Naive thymus-derived CD8-positive, alpha-beta T cell (primary cell): ENCODE measurements around the gene EFHD1. TPM values are rescaled to one million over a fixed set of nuclear protein-coding genes. Genes with fewer than 3 reads are reported as not detected.
A peak's percentile ranks its signal among the peaks of the same experiment; 100 is the strongest.

Experiments used
- ATAC-seq, 2 donors: fragments of 150-1000 bp; cut with Tn5 transposase in 1 of 2; sonication (Bioruptor Pico), chemical (Tn5 transposase) in 1 of 2; 1 replicate in 1 of 2; 2 replicates in 1 of 2; pipeline ENCODE4 v1.10.0; 2021; ENCODE audit warnings: mild to moderate bottlenecking in 2 of 2, moderate library complexity in 2 of 2
- POLR2A ChIA-PET: fragments of 350-600 bp; sonication (Branson Sonifier 250); formaldehyde crosslinking; loops from one replicate; lab custom pipeline; 2021; ENCODE audit warnings: antibody characterized with exemption; lab: Charles Lee
- DNase-seq, 10 donors: peaks; one replicate each; pipeline versions ENCODE4 v3.0.0 to v3.0.0-alpha.2; 2020 to 2022
- H3K27ac Mint-ChIP-seq, 10 donors: one replicate each; pipeline ENCODE4 v1.8.0; 2020 to 2022; ENCODE audit warnings: mild to moderate bottlenecking in 10 of 10, mixed read lengths in 10 of 10, moderate library complexity in 4 of 10, inconsistent platforms in 1 of 10
- H3K27me3 Mint-ChIP-seq, 5 donors: one replicate each; pipeline ENCODE4 v1.8.0; 2021 to 2022; ENCODE audit warnings: mixed read lengths in 5 of 5
- H3K36me3 Mint-ChIP-seq, 3 donors: one replicate each; pipeline ENCODE4 v1.8.0; 2020 to 2022; ENCODE audit warnings: mixed read lengths in 3 of 3, mild to moderate bottlenecking in 2 of 3, inconsistent platforms in 1 of 3
- H3K4me1 Mint-ChIP-seq, 4 donors: one replicate each; pipeline ENCODE4 v1.8.0; 2021 to 2022; ENCODE audit warnings: mixed read lengths in 4 of 4
- H3K4me3 Mint-ChIP-seq, 10 donors: one replicate each; pipeline ENCODE4 v1.8.0; 2020 to 2022; ENCODE audit warnings: mild to moderate bottlenecking in 10 of 10, mixed read lengths in 10 of 10, moderate library complexity in 6 of 10, inconsistent platforms in 1 of 10
- H3K9me3 Mint-ChIP-seq, 9 donors: one replicate each; pipeline ENCODE4 v1.8.0; 2020 to 2022; ENCODE audit warnings: mixed read lengths in 9 of 9, mild to moderate bottlenecking in 3 of 9, inconsistent platforms in 1 of 9, moderate library complexity in 1 of 9
- polyA plus RNA-seq, 3 donors: library from polyadenylated mRNA; unstranded; fragments of 300-500 nt; fragmentation: Illumina TruSeq; gene quantifications; one replicate each; pipeline ENCODE4 v1.2.3, GENCODE V29; 2021
- total RNA-seq, 8 experiments: library from RNA in 2 of 8; stranded (reverse) in 2 of 8; gene quantifications; one replicate each; pipeline ENCODE4 v1.2.3 and lab custom pipeline; 2021 to 2026

EFHD1 gene
- total and polyA plus RNA-seq, 5 experiments from 2014 or later, result 2.5 to 6.9 (median 4.3) TPM

- Mint-ChIP-seq H3K4me1 (peaks cover 0 to 6% (median 2%) of the 10 kb centered on the region in 4 donors), H3K36me3 (peaks cover 0 to 6% (median 0%) of the 10 kb centered on the region in 3 donors), H3K4me3 (no peak overlapping the region), H3K27me3 (peaks cover 10 to 41% (median 36%) of the 10 kb centered on the region in 5 donors), H3K27ac (no peak overlapping the region), H3K9me3 (peaks cover 0 to 2% (median 0%) of the 10 kb centered on the region in 9 donors)
- DNase-seq (no peak), ATAC-seq (no peak)
- POLR2A ChIA-PET, result no interaction called here
These were observed 4.6 kb downstream of the EFHD1 start for GRCh38 chr2:232637866-232638583.

GRCh38 chr2:232641153-232641848 lies 7.9 kb downstream of the EFHD1 start:
- H3K27ac Mint-ChIP-seq, result no peak overlapping the region

GRCh38 chr2:232643147-232643425 lies 9.7 kb downstream of the EFHD1 start:
- no peak for ATAC-seq
- DNase-seq, result no peak
- Mint-ChIP-seq H3K36me3 (no peaks in the 10 kb centered on the region), H3K9me3 (no peaks in the 10 kb centered on the region), H3K27me3 (peaks cover 0 to 32% (median 21%) of the 10 kb centered on the region in 5 donors), H3K27ac (no peak overlapping the region), H3K4me1 (no peaks in the 10 kb centered on the region), H3K4me3 (no peak overlapping the region)
- POLR2A ChIA-PET, result no interaction called here

More at GRCh38 chr2:232641153-232641848, 7.9 kb downstream of the EFHD1 start:
- no peak for DNase-seq
- H3K4me1 Mint-ChIP-seq, result peaks cover 0 to 2% (median 0%) of the 10 kb centered on the region in 4 donors
- ATAC-seq, result no peak
- H3K27me3 Mint-ChIP-seq, result peaks cover 3 to 39% (median 24%) of the 10 kb centered on the region in 5 donors
- no peak overlapping the region for H3K4me3 Mint-ChIP-seq
- H3K9me3 Mint-ChIP-seq, result no peaks in the 10 kb centered on the region
- POLR2A ChIA-PET, result no interaction called here
- no peaks in the 10 kb centered on the region for H3K36me3 Mint-ChIP-seq

GRCh38 chr2:232643813-232644347 lies 10.5 kb downstream of the EFHD1 start:
- Mint-ChIP-seq H3K4me1 (no peaks in the 10 kb centered on the region), H3K36me3 (no peaks in the 10 kb centered on the region), H3K9me3 (no peaks in the 10 kb centered on the region), H3K27ac (peak overlapping the region in 2 of 10 donors; percentile 29 to 52), H3K27me3 (peaks cover 0 to 27% (median 14%) of the 10 kb centered on the region in 5 donors), H3K4me3 (no peak overlapping the region)
- POLR2A ChIA-PET, result no interaction called here
- DNase-seq (no peak), ATAC-seq (no peak)

GRCh38 chr2:232645061-232645460 lies 11.7 kb downstream of the EFHD1 start:
- H3K4me3 Mint-ChIP-seq, result no peak overlapping the region
- POLR2A ChIA-PET, result no interaction called here
- H3K36me3 Mint-ChIP-seq, result no peaks in the 10 kb centered on the region
- H3K4me1 Mint-ChIP-seq, result no peaks in the 10 kb centered on the region
- DNase-seq (no peak), ATAC-seq (no peak)
- peaks cover 0 to 18% (median 8%) of the 10 kb centered on the region in 5 donors for H3K27me3 Mint-ChIP-seq
- H3K27ac Mint-ChIP-seq, result no peak overlapping the region
- no peaks in the 10 kb centered on the region for H3K9me3 Mint-ChIP-seq

GRCh38 chr2:232646726-232647125 lies 13.3 kb downstream of the EFHD1 start:
- POLR2A ChIA-PET, result interaction anchor here (0.9 kb wide), 1 partner anchor 10 kb away, joined by 3 read pairs; no protein-coding TSS in a partner anchor
- Mint-ChIP-seq H3K27me3 (peaks cover 0 to 10% (median 4%) of the 10 kb centered on the region in 5 donors), H3K9me3 (no peaks in the 10 kb centered on the region), H3K27ac (no peak overlapping the region), H3K4me3 (no peak overlapping the region), H3K4me1 (no peaks in the 10 kb centered on the region), H3K36me3 (no peaks in the 10 kb centered on the region)
- no peak for DNase-seq
- ATAC-seq, result no peak

GRCh38 chr2:232647261-232647660 lies 13.9 kb downstream of the EFHD1 start:
- Mint-ChIP-seq H3K4me1 (no peaks in the 10 kb centered on the region), H3K36me3 (no peaks in the 10 kb centered on the region), H3K4me3 (no peak overlapping the region), H3K9me3 (no peaks in the 10 kb centered on the region), H3K27ac (no peak overlapping the region), H3K27me3 (peaks cover 0 to 10% (median 3%) of the 10 kb centered on the region in 5 donors)
- ATAC-seq (no peak), DNase-seq (no peak)
- POLR2A ChIA-PET, result interaction anchor here (0.9 kb wide), 1 partner anchor 10 kb away, joined by 3 read pairs; no protein-coding TSS in a partner anchor

- ATAC-seq, result no peak
- H3K27me3 Mint-ChIP-seq, result peaks cover 0 to 10% (median 2%) of the 10 kb centered on the region in 5 donors
- H3K9me3 Mint-ChIP-seq, result no peaks in the 10 kb centered on the region
- no peak overlapping the region for H3K27ac Mint-ChIP-seq
- no peaks in the 10 kb centered on the region for H3K4me1 Mint-ChIP-seq
- H3K4me3 Mint-ChIP-seq, result no peak overlapping the region
- no peaks in the 10 kb centered on the region for H3K36me3 Mint-ChIP-seq
- POLR2A ChIA-PET, result no interaction called here
- DNase-seq, result no peak
These were observed 15.6 kb downstream of the EFHD1 start for GRCh38 chr2:232649033-232649432.

- H3K4me3 Mint-ChIP-seq, result no peak overlapping the region
- H3K27me3 Mint-ChIP-seq, result peaks cover 0 to 9% (median 1%) of the 10 kb centered on the region in 5 donors
- no peaks in the 10 kb centered on the region for H3K4me1 Mint-ChIP-seq
- ATAC-seq, result no peak
- no peaks in the 10 kb centered on the region for H3K9me3 Mint-ChIP-seq
- no peak for DNase-seq
- no peak overlapping the region for H3K27ac Mint-ChIP-seq
- no peaks in the 10 kb centered on the region for H3K36me3 Mint-ChIP-seq
- POLR2A ChIA-PET, result no interaction called here
These were observed 19.1 kb downstream of the EFHD1 start for GRCh38 chr2:232652505-232652851.

- Mint-ChIP-seq H3K27me3 (peaks cover 0 to 2% (median 0%) of the 10 kb centered on the region in 5 donors), H3K27ac (no peak overlapping the region), H3K4me3 (no peak overlapping the region), H3K9me3 (no peaks in the 10 kb centered on the region), H3K36me3 (no peaks in the 10 kb centered on the region), H3K4me1 (peaks cover 0 to 4% (median 0%) of the 10 kb centered on the region in 4 donors)
- no peak for DNase-seq
- ATAC-seq, result no peak
- POLR2A ChIA-PET, result interaction anchor here (0.7 kb wide), 1 partner anchor 45 kb away, joined by 5 read pairs; no protein-coding TSS in a partner anchor
These were observed 20.0 kb downstream of the EFHD1 start for GRCh38 chr2:232653441-232653840.

- H3K27ac Mint-ChIP-seq, result peak overlapping the region in 2 of 10 donors; percentile 27 to 70
- H3K27me3 Mint-ChIP-seq, result peaks cover 0 to 4% (median 0%) of the 10 kb centered on the region in 5 donors
- DNase-seq (no peak), ATAC-seq (no peak)
- H3K4me1 Mint-ChIP-seq, result peaks cover 0 to 4% (median 0%) of the 10 kb centered on the region in 4 donors
- no peaks in the 10 kb centered on the region for H3K36me3 Mint-ChIP-seq
- H3K9me3 Mint-ChIP-seq, result no peaks in the 10 kb centered on the region
- no peak overlapping the region for H3K4me3 Mint-ChIP-seq
- POLR2A ChIA-PET, result no interaction called here
These were observed 22.0 kb downstream of the EFHD1 start for GRCh38 chr2:232655392-232655791.

- ATAC-seq (no peak), DNase-seq (no peak)
- peaks cover 0 to 2% (median 0%) of the 10 kb centered on the region in 9 donors for H3K9me3 Mint-ChIP-seq
- peaks cover 0 to 4% (median 0%) of the 10 kb centered on the region in 4 donors for H3K4me1 Mint-ChIP-seq
- H3K36me3 Mint-ChIP-seq, result no peaks in the 10 kb centered on the region
- H3K27ac Mint-ChIP-seq, result no peak overlapping the region
- POLR2A ChIA-PET, result no interaction called here
- H3K4me3 Mint-ChIP-seq, result no peak overlapping the region
- H3K27me3 Mint-ChIP-seq, result peaks cover 0 to 4% (median 4%) of the 10 kb centered on the region in 5 donors
These were observed 24.9 kb downstream of the EFHD1 start for GRCh38 chr2:232658217-232658785.

- ATAC-seq (no peak), DNase-seq (no peak)
- H3K4me1 Mint-ChIP-seq, result peaks cover 0 to 4% (median 0%) of the 10 kb centered on the region in 4 donors
- H3K4me3 Mint-ChIP-seq, result no peak overlapping the region
- peaks cover 0 to 4% (median 4%) of the 10 kb centered on the region in 5 donors for H3K27me3 Mint-ChIP-seq
- H3K36me3 Mint-ChIP-seq, result no peaks in the 10 kb centered on the region
- POLR2A ChIA-PET, result no interaction called here
- H3K9me3 Mint-ChIP-seq, result peaks cover 0 to 2% (median 0%) of the 10 kb centered on the region in 9 donors
- no peak overlapping the region for H3K27ac Mint-ChIP-seq
These were observed 26.0 kb downstream of the EFHD1 start for GRCh38 chr2:232659359-232659758.
